SK-N-DZ (cell line): ENCODE measurements around the gene AGTPBP1. TPM values are rescaled to one million over a fixed set of nuclear protein-coding genes. Genes with fewer than 3 reads are reported as not detected.
"Not testable (repeated sequence)": the region's sequence is repeated elsewhere in the genome, so short reads cannot be mapped to it uniquely, and the experiment has no call there.

Experiments
- DNase-seq: peaks from one replicate; pipeline ENCODE4 v3.0.0-alpha.2; 2015; ENCODE audit warnings: low spot score
- polyA plus RNA-seq, 2 experiments: library from polyadenylated mRNA; depleted of rRNA; stranded (reverse); fragments of >200 nt; gene quantifications; 2 replicates each; pipeline ENCODE4 v1.2.3, GENCODE V29; 2014

The AGTPBP1 gene
- 50.6 and 57.3 TPM in 2 replicates for polyA plus RNA-seq (2014; cell fraction: cytosol; rRNA removed)
- polyA plus RNA-seq (2014; cell fraction: nucleus; rRNA removed): 47.5 and 49.2 TPM in 2 replicates

- peak; percentile 92 for DNase-seq
Measured at GRCh38 chr9:85741875-85742596, at the start of gene AGTPBP1. AGTPBP1 (minus strand) TSS chr9:85741954; CDS start chr9:85712533, 29,421 bp downstream.

- not testable (repeated sequence) for DNase-seq
Measured at GRCh38 chr9:85786116-85786515, 44.4 kb upstream of the AGTPBP1 start.

- not testable (repeated sequence) for DNase-seq
Measured at GRCh38 chr9:85773844-85774243, 32.1 kb upstream of the AGTPBP1 start.

GRCh38 chr9:85761802-85762201 lies 20.0 kb upstream of the AGTPBP1 start:
- DNase-seq: not testable (repeated sequence)

- DNase-seq: not testable (repeated sequence)
Measured at GRCh38 chr9:85757716-85758115, 16.0 kb upstream of the AGTPBP1 start.

GRCh38 chr9:85756216-85756615 lies 14.5 kb upstream of the AGTPBP1 start:
- DNase-seq: not testable (repeated sequence)

- DNase-seq: no peak
Measured at GRCh38 chr9:85746309-85746708, 4.6 kb upstream of the AGTPBP1 start.

- DNase-seq: no peak
Measured at GRCh38 chr9:85745203-85745602, 3.4 kb upstream of the AGTPBP1 start.

- DNase-seq: no peak
Measured at GRCh38 chr9:85744480-85744879, 2.7 kb upstream of the AGTPBP1 start.

- no peak for DNase-seq
Measured at GRCh38 chr9:85743275-85744128, 1.7 kb upstream of the AGTPBP1 start.

GRCh38 chr9:85742597-85742936 lies 813 bp upstream of the AGTPBP1 start:
- no peak for DNase-seq

GRCh38 chr9:85741095-85741874 lies 469 bp downstream of the AGTPBP1 start:
- peak; percentile 73 for DNase-seq

- no peak for DNase-seq
Measured at GRCh38 chr9:85740787-85741094, 1.0 kb downstream of the AGTPBP1 start.

GRCh38 chr9:85738509-85738908 lies 3.2 kb downstream of the AGTPBP1 start:
- DNase-seq: no peak

- DNase-seq: no peak
Measured at GRCh38 chr9:85737671-85738070, 4.1 kb downstream of the AGTPBP1 start.

- DNase-seq: no peak
Measured at GRCh38 chr9:85730916-85731630, 10.7 kb downstream of the AGTPBP1 start.

GRCh38 chr9:85729882-85730281 lies 11.9 kb downstream of the AGTPBP1 start:
- DNase-seq: no peak

GRCh38 chr9:85727500-85727899 lies 14.3 kb downstream of the AGTPBP1 start:
- no peak for DNase-seq

GRCh38 chr9:85726737-85727136 lies 15.0 kb downstream of the AGTPBP1 start:
- no peak for DNase-seq

GRCh38 chr9:85723215-85723614 lies 18.5 kb downstream of the AGTPBP1 start:
- DNase-seq: no peak

GRCh38 chr9:85719411-85719810 lies 22.3 kb downstream of the AGTPBP1 start:
- DNase-seq: not testable (repeated sequence)
